GM12891 (cell line): ENCODE data around the gene HOMER2.

Experiments
- POLR2A ChIP-seq: IDR thresholded peaks from 2 replicates; pipeline ENCODE4 v1.6.1; 2011; ENCODE audit warnings: low read depth, low read length, control low read depth
- POLR2AphosphoS5 ChIP-seq: IDR thresholded peaks from 2 replicates; pipeline ENCODE4 v1.6.1; 2011; ENCODE audit warnings: low read depth, low read length, control low read depth
- SPI1 ChIP-seq: IDR thresholded peaks from 2 replicates; pipeline ENCODE4 v1.6.1; 2011; ENCODE audit warnings: low read depth, low read length, control low read depth
- TAF1 ChIP-seq: IDR thresholded peaks from 2 replicates; pipeline ENCODE4 v1.6.1; 2011; ENCODE audit warnings: low read depth, low read length, control low read depth

GRCh38 chr15:82864967-82865366 is 87.6 kb downstream of the HOMER2 start:
- TF ChIP-seq SPI1, result no peak
- no peak for TF ChIP-seq POLR2AphosphoS5
- TF ChIP-seq POLR2A, result no peak
- no peak for TF ChIP-seq TAF1
